GM23338 (cell line): ENCODE data around the gene GOLT1A. TPM values are rescaled to one million over a fixed set of nuclear protein-coding genes. Genes with fewer than 3 reads are reported as not detected.

Experiments used
- ATAC-seq: fragments of 200-7000 bp; cut with Tn5 transposase; 3 replicates; pipeline ENCODE4 v1.9.1; 2020
- DNase-seq: peaks from one replicate; pipeline ENCODE4 v3.0.0-alpha.2; 2015; ENCODE audit warnings: low spot score
- H2AFZ ChIP-seq: fragments of 200-600 bp; sonication (generic); 2 replicates; pipeline ENCODE4 v1.8.0; 2016; ENCODE audit warnings: antibody characterized with exemption, mild to moderate bottlenecking, moderate library complexity
- H3F3A ChIP-seq: fragments of 200-600 bp; sonication (generic); replicated peaks from 2 replicates; pipeline ENCODE4 v1.8.0; 2017; ENCODE audit warnings: antibody characterized with exemption, mixed run types, low read depth
- H3K27ac ChIP-seq: fragments of 200-600 bp; sonication (generic); 2 replicates; pipeline ENCODE4 v1.6.1; 2016; ENCODE audit warnings: low read depth
- H3K27me3 ChIP-seq: fragments of 200-600 bp; sonication (generic); 2 replicates; pipeline ENCODE4 v1.8.0; 2016; ENCODE audit warnings: mild to moderate bottlenecking, mixed run types, moderate library complexity; ENCODE audit not compliant: insufficient read depth
- H3K36me3 ChIP-seq: fragments of 200-600 bp; sonication (generic); 2 replicates; pipeline ENCODE4 v1.8.0; 2016; ENCODE audit warnings: mild to moderate bottlenecking; ENCODE audit not compliant: insufficient read depth
- H3K4me1 ChIP-seq: fragments of 200-600 bp; sonication (generic); 2 replicates; pipeline ENCODE4 v1.8.0; 2016; ENCODE audit warnings: mild to moderate bottlenecking, moderate library complexity; ENCODE audit not compliant: insufficient read depth
- H3K4me2 ChIP-seq: fragments of 200-600 bp; sonication (generic); 2 replicates; pipeline ENCODE4 v1.7.1; 2017; ENCODE audit warnings: mixed run types
- H3K4me3 ChIP-seq: fragments of 200-600 bp; sonication (generic); 2 replicates; pipeline ENCODE4 v1.6.1; 2016; ENCODE audit warnings: mixed run types
- H3K79me2 ChIP-seq: fragments of 200-600 bp; sonication (generic); replicated peaks from 2 replicates; pipeline ENCODE4 v1.8.0; 2017; ENCODE audit warnings: mild to moderate bottlenecking; ENCODE audit not compliant: insufficient read depth
- H3K9me2 ChIP-seq: fragments of 200-600 bp; sonication (generic); 2 replicates; pipeline ENCODE4 v1.8.0; 2017; ENCODE audit not compliant: insufficient read depth
- H4K20me1 ChIP-seq: fragments of 200-600 bp; sonication (generic); replicated peaks from 2 replicates; pipeline ENCODE4 v1.8.0; 2017; ENCODE audit warnings: mild to moderate bottlenecking; ENCODE audit not compliant: insufficient read depth
- H3K27ac Mint-ChIP-seq: 2 replicates; pipeline ENCODE4 v1.8.0; 2020; ENCODE audit warnings: inconsistent platforms, mild to moderate bottlenecking, moderate library complexity, mixed read lengths
- H3K27me3 Mint-ChIP-seq: 3 replicates; pipeline ENCODE4 v1.8.0; 2022; ENCODE audit warnings: low read depth, mild to moderate bottlenecking, moderate library complexity, mixed read lengths, inconsistent platforms; ENCODE audit not compliant: insufficient read depth, poor library complexity
- H3K36me3 Mint-ChIP-seq: 3 replicates; pipeline ENCODE4 v1.8.0; 2021; ENCODE audit warnings: low read depth, mild to moderate bottlenecking, inconsistent platforms, moderate library complexity, mixed read lengths
- H3K4me1 Mint-ChIP-seq: 3 replicates; pipeline ENCODE4 v1.8.0; 2020; ENCODE audit warnings: mild to moderate bottlenecking, inconsistent platforms, mixed read lengths
- H3K4me3 Mint-ChIP-seq: 3 replicates; pipeline ENCODE4 v1.8.0; 2021; ENCODE audit warnings: moderate library complexity, mild to moderate bottlenecking, inconsistent platforms, mixed read lengths
- H3K9me3 Mint-ChIP-seq: 3 replicates; pipeline ENCODE4 v1.8.0; 2020; ENCODE audit warnings: moderate library complexity, mild to moderate bottlenecking, inconsistent platforms, mixed read lengths
- CTCF ChIP-seq, 2 experiments: fragments of 200-600 bp in 1 of 2; sonication (generic) in 1 of 2; conservative IDR thresholded peaks; 2 replicates each; pipeline versions ENCODE4 v1.5.1 to v1.6.1; 2016 to 2017; ENCODE audit warnings: antibody characterized with exemption in 2 of 2, low read depth in 2 of 2, mild to moderate bottlenecking in 2 of 2, moderate library complexity in 1 of 2
- EZH2 ChIP-seq: fragments of 200-600 bp; sonication (generic); IDR thresholded peaks from one replicate; pipeline ENCODE4 v1.8.0; 2017; ENCODE audit warnings: antibody characterized with exemption, mild to moderate bottlenecking, low read depth; ENCODE audit not compliant: unreplicated experiment
- EZH2phosphoT487 ChIP-seq: fragments of 200-600 bp; sonication (generic); IDR thresholded peaks from one replicate; pipeline ENCODE4 v1.8.1; 2018; ENCODE audit warnings: antibody characterized with exemption; ENCODE audit not compliant: unreplicated experiment
- JUNB ChIP-seq: IDR thresholded peaks from one replicate; pipeline ENCODE4 v1.6.1; 2016; ENCODE audit warnings: antibody characterized with exemption; ENCODE audit not compliant: unreplicated experiment
- POLR2AphosphoS5 ChIP-seq: IDR thresholded peaks from 2 replicates; pipeline ENCODE4 v1.6.1; 2016; ENCODE audit warnings: antibody characterized with exemption, low read depth
- polyA plus RNA-seq: library from polyadenylated mRNA; unstranded; fragments of >200 nt; fragmentation: Nextera tagmentation; extraction: Ambion mirVana; gene quantifications from 2 replicates; pipeline ENCODE4 v1.2.1, GENCODE V29; 2016
- total RNA-seq: library from RNA; depleted of rRNA; stranded (reverse); fragments of >200 nt; shearing (Covaris generic); gene quantifications from 2 replicates; pipeline ENCODE4 v1.2.3, GENCODE V29; 2014
- TF ChIP-seq, protein P1 (sequence below): IDR thresholded peaks from 2 replicates; pipeline ENCODE4 v1.6.1; 2016; ENCODE audit warnings: antibody characterized with exemption
- TF ChIP-seq, protein P2 (sequence below): fragments of 250-450 bp; sonication (Bioruptor Pico); IDR thresholded peaks from 2 replicates; pipeline ENCODE4 v1.5.0; 2020; ENCODE audit warnings: mild to moderate bottlenecking, moderate library complexity

GOLT1A gene
- total and polyA plus RNA-seq, 2 experiments from 2014 or later = 3.0 to 7.2 TPM

- H3K4me3 Mint-ChIP-seq = no peak overlapping the region
- no peak overlapping the region for H3K27ac Mint-ChIP-seq
- Histone ChIP-seq H3K36me3 (no peaks in the 10 kb centered on the region), H3K27ac (no peak overlapping the region), H3K79me2 (no peaks in the 10 kb centered on the region), H3K4me2 (no peak overlapping the region), H3K4me3 (no peak overlapping the region), H3K4me1 (peaks cover 8% of the 10 kb centered on the region; the same call in 1 of the 2 replicates), H4K20me1 (no peaks in the 10 kb centered on the region), H3K9me2 (no peaks in the 10 kb centered on the region), H3K27me3 (no peaks in the 10 kb centered on the region), H3F3A (no peaks in the 10 kb centered on the region; the same call in 1 of the 2 replicates), H2AFZ (no peak overlapping the region)
- H3K9me3 Mint-ChIP-seq = no peaks in the 10 kb centered on the region
- H3K36me3 Mint-ChIP-seq = peaks cover 3% of the 10 kb centered on the region; the same call in 1 of the 3 replicates
- ATAC-seq (no peak), DNase-seq (no peak)
- H3K27me3 Mint-ChIP-seq = peaks cover 3% of the 10 kb centered on the region
- TF ChIP-seq JUNB = no peak
- TF ChIP-seq, protein P1, sequence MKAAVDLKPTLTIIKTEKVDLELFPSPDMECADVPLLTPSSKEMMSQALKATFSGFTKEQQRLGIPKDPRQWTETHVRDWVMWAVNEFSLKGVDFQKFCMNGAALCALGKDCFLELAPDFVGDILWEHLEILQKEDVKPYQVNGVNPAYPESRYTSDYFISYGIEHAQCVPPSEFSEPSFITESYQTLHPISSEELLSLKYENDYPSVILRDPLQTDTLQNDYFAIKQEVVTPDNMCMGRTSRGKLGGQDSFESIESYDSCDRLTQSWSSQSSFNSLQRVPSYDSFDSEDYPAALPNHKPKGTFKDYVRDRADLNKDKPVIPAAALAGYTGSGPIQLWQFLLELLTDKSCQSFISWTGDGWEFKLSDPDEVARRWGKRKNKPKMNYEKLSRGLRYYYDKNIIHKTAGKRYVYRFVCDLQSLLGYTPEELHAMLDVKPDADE = no peak
- H3K4me1 Mint-ChIP-seq = peaks cover 12% of the 10 kb centered on the region; the same call in 2 of the 3 replicates
These were observed 3.3 kb upstream of the GOLT1A start for GRCh38 chr1:204216880-204217647.

DNA sequence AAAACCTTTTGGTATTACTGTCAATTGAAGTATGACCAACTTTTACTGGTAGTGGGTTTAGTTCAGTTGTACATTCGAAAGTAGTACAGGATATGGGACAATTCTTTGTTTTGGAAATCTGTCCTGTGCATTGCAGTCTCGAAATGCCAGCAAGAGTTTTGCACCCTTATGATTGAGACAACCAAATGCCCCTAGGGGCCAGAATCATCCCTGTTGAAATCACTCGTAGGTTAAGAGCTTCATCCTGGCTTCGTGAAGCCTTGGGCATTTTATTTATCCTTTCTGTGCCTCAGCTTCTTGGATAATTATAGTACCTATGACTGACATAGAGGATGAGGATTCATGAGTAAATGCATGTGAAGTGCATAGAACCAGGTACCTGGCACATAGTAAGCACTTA, 2.4 kb upstream of the GOLT1A start:
- Histone ChIP-seq H3K4me2 (no peak overlapping the region), H3F3A (no peaks in the 10 kb centered on the region; the same call in 1 of the 2 replicates), H3K4me3 (no peak overlapping the region), H2AFZ (no peak overlapping the region), H3K79me2 (no peaks in the 10 kb centered on the region), H3K4me1 (peaks cover 8% of the 10 kb centered on the region; the same call in 1 of the 2 replicates), H3K9me2 (no peaks in the 10 kb centered on the region), H3K36me3 (no peaks in the 10 kb centered on the region), H3K27me3 (no peaks in the 10 kb centered on the region), H3K27ac (no peak overlapping the region), H4K20me1 (no peaks in the 10 kb centered on the region)
- Mint-ChIP-seq H3K9me3 (no peaks in the 10 kb centered on the region), H3K27me3 (no peaks in the 10 kb centered on the region), H3K27ac (no peak overlapping the region), H3K4me1 (peaks cover 7% of the 10 kb centered on the region; the same call in 2 of the 3 replicates), H3K36me3 (no peaks in the 10 kb centered on the region; the same call in 2 of the 3 replicates), H3K4me3 (no peak overlapping the region)
- ATAC-seq = no peak
- no peak for DNase-seq
- no peak for TF ChIP-seq CTCF (conservative IDR thresholded peaks at IDR 0.05; ENCODE audit: low read depth in 2 of 2)
- no peak for TF ChIP-seq EZH2
- TF ChIP-seq, protein P2, sequence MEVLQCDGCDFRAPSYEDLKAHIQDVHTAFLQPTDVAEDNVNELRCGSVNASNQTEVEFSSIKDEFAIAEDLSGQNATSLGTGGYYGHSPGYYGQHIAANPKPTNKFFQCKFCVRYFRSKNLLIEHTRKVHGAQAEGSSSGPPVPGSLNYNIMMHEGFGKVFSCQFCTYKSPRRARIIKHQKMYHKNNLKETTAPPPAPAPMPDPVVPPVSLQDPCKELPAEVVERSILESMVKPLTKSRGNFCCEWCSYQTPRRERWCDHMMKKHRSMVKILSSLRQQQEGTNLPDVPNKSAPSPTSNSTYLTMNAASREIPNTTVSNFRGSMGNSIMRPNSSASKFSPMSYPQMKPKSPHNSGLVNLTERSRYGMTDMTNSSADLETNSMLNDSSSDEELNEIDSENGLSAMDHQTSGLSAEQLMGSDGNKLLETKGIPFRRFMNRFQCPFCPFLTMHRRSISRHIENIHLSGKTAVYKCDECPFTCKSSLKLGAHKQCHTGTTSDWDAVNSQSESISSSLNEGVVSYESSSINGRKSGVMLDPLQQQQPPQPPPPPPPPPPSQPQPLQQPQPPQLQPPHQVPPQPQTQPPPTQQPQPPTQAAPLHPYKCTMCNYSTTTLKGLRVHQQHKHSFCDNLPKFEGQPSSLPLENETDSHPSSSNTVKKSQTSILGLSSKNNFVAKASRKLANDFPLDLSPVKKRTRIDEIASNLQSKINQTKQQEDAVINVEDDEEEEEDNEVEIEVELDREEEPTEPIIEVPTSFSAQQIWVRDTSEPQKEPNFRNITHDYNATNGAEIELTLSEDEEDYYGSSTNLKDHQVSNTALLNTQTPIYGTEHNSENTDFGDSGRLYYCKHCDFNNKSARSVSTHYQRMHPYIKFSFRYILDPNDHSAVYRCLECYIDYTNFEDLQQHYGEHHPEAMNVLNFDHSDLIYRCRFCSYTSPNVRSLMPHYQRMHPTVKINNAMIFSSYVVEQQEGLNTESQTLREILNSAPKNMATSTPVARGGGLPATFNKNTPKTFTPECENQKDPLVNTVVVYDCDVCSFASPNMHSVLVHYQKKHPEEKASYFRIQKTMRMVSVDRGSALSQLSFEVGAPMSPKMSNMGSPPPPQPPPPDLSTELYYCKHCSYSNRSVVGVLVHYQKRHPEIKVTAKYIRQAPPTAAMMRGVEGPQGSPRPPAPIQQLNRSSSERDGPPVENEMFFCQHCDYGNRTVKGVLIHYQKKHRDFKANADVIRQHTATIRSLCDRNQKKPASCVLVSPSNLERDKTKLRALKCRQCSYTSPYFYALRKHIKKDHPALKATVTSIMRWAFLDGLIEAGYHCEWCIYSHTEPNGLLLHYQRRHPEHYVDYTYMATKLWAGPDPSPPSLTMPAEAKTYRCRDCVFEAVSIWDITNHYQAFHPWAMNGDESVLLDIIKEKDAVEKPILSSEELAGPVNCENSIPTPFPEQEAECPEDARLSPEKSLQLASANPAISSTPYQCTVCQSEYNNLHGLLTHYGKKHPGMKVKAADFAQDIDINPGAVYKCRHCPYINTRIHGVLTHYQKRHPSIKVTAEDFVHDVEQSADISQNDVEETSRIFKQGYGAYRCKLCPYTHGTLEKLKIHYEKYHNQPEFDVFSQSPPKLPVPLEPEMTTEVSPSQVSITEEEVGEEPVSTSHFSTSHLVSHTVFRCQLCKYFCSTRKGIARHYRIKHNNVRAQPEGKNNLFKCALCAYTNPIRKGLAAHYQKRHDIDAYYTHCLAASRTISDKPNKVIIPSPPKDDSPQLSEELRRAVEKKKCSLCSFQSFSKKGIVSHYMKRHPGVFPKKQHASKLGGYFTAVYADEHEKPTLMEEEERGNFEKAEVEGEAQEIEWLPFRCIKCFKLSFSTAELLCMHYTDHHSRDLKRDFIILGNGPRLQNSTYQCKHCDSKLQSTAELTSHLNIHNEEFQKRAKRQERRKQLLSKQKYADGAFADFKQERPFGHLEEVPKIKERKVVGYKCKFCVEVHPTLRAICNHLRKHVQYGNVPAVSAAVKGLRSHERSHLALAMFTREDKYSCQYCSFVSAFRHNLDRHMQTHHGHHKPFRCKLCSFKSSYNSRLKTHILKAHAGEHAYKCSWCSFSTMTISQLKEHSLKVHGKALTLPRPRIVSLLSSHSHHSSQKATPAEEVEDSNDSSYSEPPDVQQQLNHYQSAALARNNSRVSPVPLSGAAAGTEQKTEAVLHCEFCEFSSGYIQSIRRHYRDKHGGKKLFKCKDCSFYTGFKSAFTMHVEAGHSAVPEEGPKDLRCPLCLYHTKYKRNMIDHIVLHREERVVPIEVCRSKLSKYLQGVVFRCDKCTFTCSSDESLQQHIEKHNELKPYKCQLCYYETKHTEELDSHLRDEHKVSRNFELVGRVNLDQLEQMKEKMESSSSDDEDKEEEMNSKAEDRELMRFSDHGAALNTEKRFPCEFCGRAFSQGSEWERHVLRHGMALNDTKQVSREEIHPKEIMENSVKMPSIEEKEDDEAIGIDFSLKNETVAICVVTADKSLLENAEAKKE (CRISPR knock-in tag) = no peak
- no peak for TF ChIP-seq POLR2AphosphoS5
- TF ChIP-seq JUNB = no peak
- TF ChIP-seq EZH2phosphoT487 = no peak
